SKM-1 treated with dmso at 0.1 percent for 144 hours (cell line): ENCODE measurements around the gene TBC1D4.

Source experiments
- DNase-seq: peaks from one replicate; lab custom pipeline; 2025; ENCODE audit not compliant: unreplicated experiment; lab: John Stamatoyannopoulos, UW

The TBC1D4 gene

GRCh38 chr13:75418997-75419396 is 63.0 kb downstream of the TBC1D4 start:
- DNase-seq = peak; percentile 7

GRCh38 chr13:75418186-75418843 is 63.7 kb downstream of the TBC1D4 start:
- DNase-seq = no peak

GRCh38 chr13:75417656-75418055 is 64.3 kb downstream of the TBC1D4 start:
- no peak for DNase-seq

- DNase-seq = no peak
Measured at GRCh38 chr13:75417012-75417384, 65.0 kb downstream of the TBC1D4 start.

- no peak for DNase-seq
Measured at GRCh38 chr13:75416327-75417011, 65.5 kb downstream of the TBC1D4 start.

- DNase-seq = peak; percentile 55
Measured at GRCh38 chr13:75415694-75416093, 66.3 kb downstream of the TBC1D4 start.

DNA sequence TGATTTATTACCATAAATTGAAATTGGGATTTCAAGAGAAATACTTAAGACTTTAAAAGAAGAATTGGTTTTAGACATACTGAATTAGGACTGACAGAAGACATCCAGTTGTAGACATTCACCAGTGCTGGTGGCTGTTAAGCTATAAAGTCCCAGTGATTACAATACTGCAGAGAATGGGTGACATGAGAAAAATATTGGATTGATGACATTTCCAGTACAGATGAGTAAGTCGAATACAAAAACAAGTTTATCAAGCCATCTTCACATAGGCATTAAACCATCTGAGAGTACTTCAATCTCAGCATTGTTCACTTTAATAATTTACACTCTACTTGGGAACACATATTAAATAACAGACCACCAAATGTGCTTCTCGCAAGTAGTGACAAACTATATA is 66.8 kb downstream of the TBC1D4 start:
- no peak for DNase-seq

DNA sequence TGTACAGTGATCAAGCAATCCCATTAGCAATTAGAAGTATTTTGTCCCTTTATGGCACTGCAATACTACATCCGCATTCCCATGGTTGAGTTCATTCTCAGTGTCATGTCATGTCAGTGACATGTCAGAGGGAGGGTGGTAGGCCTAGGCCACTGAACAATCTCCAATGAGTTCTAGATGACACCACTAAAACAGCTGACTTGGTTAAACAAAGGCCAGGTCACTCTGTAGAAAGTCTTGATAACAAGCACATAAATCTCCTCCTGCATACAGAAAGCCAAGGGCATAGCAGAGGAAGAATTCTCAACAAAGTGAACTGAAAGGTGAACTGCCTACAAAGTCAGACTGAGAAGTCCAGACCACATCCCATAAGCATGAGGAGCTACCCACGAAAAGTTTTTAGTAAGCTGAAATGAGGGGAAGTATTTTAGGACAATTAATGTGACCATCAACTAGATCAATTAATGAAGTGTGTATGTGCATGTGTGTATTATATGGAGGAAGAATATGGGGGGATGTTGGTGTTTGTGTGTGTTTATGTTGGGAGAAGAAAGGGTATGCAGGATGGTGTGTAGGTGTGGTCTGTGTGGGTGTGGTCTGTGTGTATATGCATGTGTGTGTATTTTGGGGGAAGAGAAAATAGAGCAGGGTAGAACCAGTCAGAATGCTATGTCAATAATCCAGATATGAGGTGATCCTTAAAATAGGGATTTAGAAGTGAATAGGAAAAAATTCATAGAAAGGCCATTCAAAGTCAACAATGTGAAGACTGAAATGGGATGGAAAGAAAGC is 67.7 kb downstream of the TBC1D4 start:
- DNase-seq = no peak

- no peak for DNase-seq
Measured at GRCh38 chr13:75411924-75412537, 69.9 kb downstream of the TBC1D4 start.

DNA sequence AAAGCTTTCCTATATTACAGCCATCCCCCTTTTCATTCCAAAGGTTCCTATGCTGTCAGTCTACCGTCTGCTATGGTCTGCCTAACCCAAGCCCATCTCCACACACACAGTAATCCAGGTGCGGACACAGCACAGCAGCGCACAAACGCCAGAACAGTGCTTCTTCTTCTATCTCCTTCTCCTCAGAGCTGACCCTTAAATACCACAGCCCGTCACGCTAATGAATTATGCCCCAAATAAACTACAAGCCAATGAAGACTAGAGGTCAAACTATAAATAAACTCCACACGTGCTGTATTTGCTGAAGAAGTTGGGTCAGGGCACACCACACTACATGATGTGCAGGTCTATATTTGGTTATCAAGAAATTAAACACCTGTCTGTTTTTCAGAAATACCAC is 71.8 kb downstream of the TBC1D4 start:
- DNase-seq = no peak

DNA sequence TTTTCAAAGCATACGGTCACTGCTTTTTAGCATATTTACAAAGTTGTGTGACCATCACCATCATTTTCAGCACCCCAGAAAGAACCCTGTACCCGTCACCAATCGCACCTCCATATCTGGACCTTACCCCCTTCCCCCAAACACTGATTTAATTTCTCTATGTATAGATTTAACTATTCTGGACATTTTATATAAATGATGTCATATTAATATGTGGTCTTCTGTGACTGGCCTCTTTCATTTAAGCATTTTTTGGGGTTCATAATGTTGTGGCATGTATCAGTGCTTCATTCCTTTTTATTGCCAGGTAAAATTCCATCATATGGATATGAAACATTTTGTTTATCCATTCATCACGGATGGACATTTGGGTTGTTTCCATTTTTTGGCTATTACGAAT is 74.0 kb downstream of the TBC1D4 start:
- DNase-seq = no peak

- no peak for DNase-seq
Measured at GRCh38 chr13:75407473-75407872, 74.5 kb downstream of the TBC1D4 start.

- DNase-seq = no peak
Measured at GRCh38 chr13:75405976-75406703, 75.8 kb downstream of the TBC1D4 start.

DNA sequence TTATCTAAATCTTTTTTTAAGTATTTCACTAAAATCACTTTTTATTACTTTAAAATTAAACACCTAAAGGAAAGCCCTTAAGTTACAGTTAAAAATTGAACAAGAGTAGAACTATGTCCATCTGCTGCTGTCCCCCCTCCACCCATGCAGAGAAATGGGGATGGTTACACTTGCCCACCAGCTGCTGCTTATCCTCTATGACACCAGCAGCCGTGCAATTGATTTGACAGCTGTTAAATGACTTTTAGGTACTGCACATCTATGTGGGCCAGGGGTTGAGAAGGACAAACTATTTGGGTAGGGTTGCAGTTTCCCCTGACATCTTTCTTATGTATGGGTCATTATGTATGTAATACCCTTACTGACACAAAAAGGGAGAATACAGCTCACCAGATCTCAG is 77.2 kb downstream of the TBC1D4 start:
- no peak for DNase-seq

GRCh38 chr13:75402787-75403186 is 79.2 kb downstream of the TBC1D4 start:
- no peak for DNase-seq

- no peak for DNase-seq
Measured at GRCh38 chr13:75400775-75401174, 81.2 kb downstream of the TBC1D4 start.

DNA sequence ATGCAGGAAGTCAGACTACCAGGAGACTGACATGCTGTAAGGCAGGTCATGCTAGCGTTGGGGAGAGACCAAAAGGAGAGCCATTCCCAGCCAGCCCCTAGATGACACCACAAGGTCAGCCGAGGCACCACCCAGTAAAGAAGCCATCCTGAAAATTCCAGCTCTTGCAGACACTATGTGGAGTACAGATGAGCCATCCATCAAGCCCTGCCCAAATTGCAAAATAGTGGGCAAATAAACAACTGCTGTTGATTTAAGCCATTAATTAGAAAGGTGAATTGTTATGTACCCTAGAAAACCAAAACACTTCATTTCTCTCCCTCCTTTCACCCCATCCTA is 82.1 kb downstream of the TBC1D4 start:
- DNase-seq = no peak

GRCh38 chr13:75399168-75399878 is 82.6 kb downstream of the TBC1D4 start:
- DNase-seq = no peak

GRCh38 chr13:75398072-75398471 is 83.9 kb downstream of the TBC1D4 start:
- no peak for DNase-seq

GRCh38 chr13:75395901-75396300 is 86.1 kb downstream of the TBC1D4 start:
- DNase-seq = no peak

DNA sequence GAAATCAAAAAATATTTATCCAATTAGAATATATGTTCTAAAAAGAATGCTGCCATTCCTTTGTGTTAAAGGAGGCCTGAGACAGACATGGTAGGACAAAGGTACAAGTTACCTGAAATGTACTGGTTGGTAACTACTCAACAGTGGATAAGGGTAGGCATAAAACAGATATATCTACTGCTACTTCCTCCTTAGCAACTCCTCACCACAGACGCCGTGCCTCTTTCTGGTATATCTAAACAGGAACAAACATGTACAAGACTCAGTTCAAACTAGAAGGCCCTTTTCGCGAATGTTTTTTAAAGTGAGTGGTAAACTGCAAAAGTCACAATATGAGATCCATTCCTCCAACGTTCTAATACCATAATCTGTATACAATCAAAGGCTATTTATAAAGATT is 86.9 kb downstream of the TBC1D4 start:
- peak; percentile 63 for DNase-seq
